ENCODE measurements around the gene VSTM2L. TPM values are rescaled to one million over a fixed set of nuclear protein-coding genes. Genes with fewer than 3 reads are reported as not detected.
A peak's percentile ranks its signal among the peaks of the same experiment; 100 is the strongest.

VSTM2L gene
- total RNA-seq, 2 donors from 2014 or later, result 1.4 to 2.9 TPM

DNA sequence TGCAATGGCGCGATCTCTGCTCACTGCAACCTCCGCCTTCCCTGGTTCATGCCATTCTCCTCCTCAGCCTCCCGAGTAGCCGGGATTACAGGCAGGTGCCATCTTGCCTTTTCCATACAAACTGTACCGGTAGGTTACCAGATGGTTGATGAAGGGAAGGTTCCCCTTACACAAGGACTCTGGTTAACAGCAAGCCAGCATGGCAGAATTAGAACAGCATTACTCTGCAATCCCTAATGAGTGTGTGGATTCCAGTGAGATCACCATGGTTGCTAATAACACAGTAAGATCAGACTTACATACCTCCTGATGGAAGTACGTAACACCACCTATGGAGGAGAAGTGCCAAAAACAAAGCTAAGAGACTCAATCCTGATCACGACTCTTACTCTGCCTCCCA lies 78.6 kb downstream of the VSTM2L start:
- Histone ChIP-seq H3K4me3 (ENCODE audit: low read length) (no peak overlapping the region), H3K9me3 (ENCODE audit: control insufficient read depth, low read length) (no peaks in the 10 kb centered on the region), H3K9ac (ENCODE audit: extremely low read depth, low read length, poor library complexity, severe bottlenecking) (no peak overlapping the region), H3K36me3 (ENCODE audit: control insufficient read depth, insufficient read depth, low read length) (peaks cover 14% of the 10 kb centered on the region), H3K27me3 (ENCODE audit: control insufficient read depth, insufficient read depth, low read length, poor library complexity, severe bottlenecking) (no peaks in the 10 kb centered on the region), H3K27ac (ENCODE audit: low read depth, low read length) (no peak overlapping the region), H3K4me1 (ENCODE audit: control insufficient read depth, insufficient read depth, low read length) (peaks cover under 1% of the 10 kb centered on the region)
- Mint-ChIP-seq H3K9me3 (no peaks in the 10 kb centered on the region), H3K27me3 (ENCODE audit: insufficient read depth) (no peaks in the 10 kb centered on the region), H3K4me3 (no peak overlapping the region), H3K4me1 (peaks cover 11% of the 10 kb centered on the region), H3K36me3 (ENCODE audit: low read depth) (peaks cover 18% of the 10 kb centered on the region), H3K27ac (no peak overlapping the region)
- no peak for DNase-seq
- TF ChIP-seq, protein P1, sequence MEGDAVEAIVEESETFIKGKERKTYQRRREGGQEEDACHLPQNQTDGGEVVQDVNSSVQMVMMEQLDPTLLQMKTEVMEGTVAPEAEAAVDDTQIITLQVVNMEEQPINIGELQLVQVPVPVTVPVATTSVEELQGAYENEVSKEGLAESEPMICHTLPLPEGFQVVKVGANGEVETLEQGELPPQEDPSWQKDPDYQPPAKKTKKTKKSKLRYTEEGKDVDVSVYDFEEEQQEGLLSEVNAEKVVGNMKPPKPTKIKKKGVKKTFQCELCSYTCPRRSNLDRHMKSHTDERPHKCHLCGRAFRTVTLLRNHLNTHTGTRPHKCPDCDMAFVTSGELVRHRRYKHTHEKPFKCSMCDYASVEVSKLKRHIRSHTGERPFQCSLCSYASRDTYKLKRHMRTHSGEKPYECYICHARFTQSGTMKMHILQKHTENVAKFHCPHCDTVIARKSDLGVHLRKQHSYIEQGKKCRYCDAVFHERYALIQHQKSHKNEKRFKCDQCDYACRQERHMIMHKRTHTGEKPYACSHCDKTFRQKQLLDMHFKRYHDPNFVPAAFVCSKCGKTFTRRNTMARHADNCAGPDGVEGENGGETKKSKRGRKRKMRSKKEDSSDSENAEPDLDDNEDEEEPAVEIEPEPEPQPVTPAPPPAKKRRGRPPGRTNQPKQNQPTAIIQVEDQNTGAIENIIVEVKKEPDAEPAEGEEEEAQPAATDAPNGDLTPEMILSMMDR (conservative IDR thresholded peaks at IDR 0.05), result no peak
- WGBS, 2 experiments (ENCODE audit: insufficient coverage in 1 of 2, insufficient read length in 1 of 2), result 95 to 100% methylated on average over 8 of the region's 8 CpGs

DNA sequence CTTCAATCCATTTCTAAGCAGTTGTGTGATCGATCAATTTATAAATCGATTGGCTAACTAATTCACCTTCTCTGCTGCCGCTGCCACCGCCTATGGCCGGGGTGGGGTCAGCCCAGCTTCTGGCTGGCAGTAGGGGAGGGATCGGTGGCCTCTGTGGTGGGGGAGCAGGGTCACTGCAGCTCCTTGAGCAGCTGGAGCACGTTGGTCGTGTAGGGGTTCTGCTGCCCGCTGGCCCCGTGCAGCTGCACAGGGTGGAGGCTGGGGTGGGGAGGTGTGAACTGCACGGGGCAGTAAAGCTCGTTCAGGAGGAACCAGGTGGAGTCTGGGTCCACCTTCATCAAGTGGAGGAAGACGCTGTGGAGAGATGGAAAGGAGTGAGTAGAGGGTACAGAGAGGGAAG lies 80.4 kb downstream of the VSTM2L start:
- Mint-ChIP-seq H3K9me3 (no peaks in the 10 kb centered on the region), H3K4me1 (peaks cover 24% of the 10 kb centered on the region), H3K4me3 (no peak overlapping the region), H3K27me3 (ENCODE audit: insufficient read depth) (no peaks in the 10 kb centered on the region), H3K36me3 (ENCODE audit: low read depth) (peaks cover 20% of the 10 kb centered on the region), H3K27ac (no peak overlapping the region)
- TF ChIP-seq, protein P1 (conservative IDR thresholded peaks at IDR 0.05), result no peak
- Histone ChIP-seq H3K9me3 (ENCODE audit: control insufficient read depth, low read length) (no peaks in the 10 kb centered on the region), H3K4me3 (ENCODE audit: low read length) (no peak overlapping the region), H3K27ac (ENCODE audit: low read depth, low read length) (no peak overlapping the region), H3K4me1 (ENCODE audit: control insufficient read depth, insufficient read depth, low read length) (peaks cover 16% of the 10 kb centered on the region), H3K36me3 (ENCODE audit: control insufficient read depth, insufficient read depth, low read length) (peaks cover 17% of the 10 kb centered on the region), H3K27me3 (ENCODE audit: control insufficient read depth, insufficient read depth, low read length, poor library complexity, severe bottlenecking) (no peaks in the 10 kb centered on the region), H3K9ac (ENCODE audit: extremely low read depth, low read length, poor library complexity, severe bottlenecking) (no peak overlapping the region)
- DNase-seq, result no peak
- WGBS, 2 experiments (ENCODE audit: insufficient coverage in 1 of 2, insufficient read length in 1 of 2), result 90 to 100% methylated on average over 2 to 13 of the region's 13 CpGs

- TF ChIP-seq, protein P1 (conservative IDR thresholded peaks at IDR 0.05), result no peak
- Mint-ChIP-seq H3K27ac (peak overlapping the region; percentile 39), H3K4me1 (peaks cover 28% of the 10 kb centered on the region), H3K27me3 (ENCODE audit: insufficient read depth) (no peaks in the 10 kb centered on the region), H3K36me3 (ENCODE audit: low read depth) (peaks cover 20% of the 10 kb centered on the region), H3K9me3 (no peaks in the 10 kb centered on the region), H3K4me3 (no peak overlapping the region)
- H3K36me3 ChIP-seq (ENCODE audit: control insufficient read depth, insufficient read depth, low read length), result peaks cover 23% of the 10 kb centered on the region
- peaks cover 16% of the 10 kb centered on the region for H3K4me1 ChIP-seq (ENCODE audit: control insufficient read depth, insufficient read depth, low read length)
- WGBS, 2 experiments (ENCODE audit: insufficient coverage in 1 of 2, insufficient read length in 1 of 2), result 94% methylated on average over 13 to 14 of the region's 14 CpGs
- H3K27ac ChIP-seq (ENCODE audit: low read depth, low read length), result peak overlapping the region; percentile 45
- H3K27me3 ChIP-seq (ENCODE audit: control insufficient read depth, insufficient read depth, low read length, poor library complexity, severe bottlenecking), result no peaks in the 10 kb centered on the region
- no peak overlapping the region for H3K4me3 ChIP-seq (ENCODE audit: low read length)
- H3K9me3 ChIP-seq (ENCODE audit: control insufficient read depth, low read length), result no peaks in the 10 kb centered on the region
- no peak overlapping the region for H3K9ac ChIP-seq (ENCODE audit: extremely low read depth, low read length, poor library complexity, severe bottlenecking)
- DNase-seq, result no peak
Measured at GRCh38 chr20:37984018-37984785, 81.3 kb downstream of the VSTM2L start.
